Fibroblast of lung (primary cell): Measurements from ENCODE around the gene OCA2. TPM values are rescaled to one million over a fixed set of nuclear protein-coding genes. Genes with fewer than 3 reads are reported as not detected.
"Not testable (repeated sequence)": the region's sequence is repeated elsewhere in the genome, so short reads cannot be mapped to it uniquely, and the experiment has no call there.

Experiments used
- DNase-seq, 2 donors: peaks; one replicate each; pipeline versions ENCODE4 v3.0.0 to v3.0.0-alpha.2; 2010; ENCODE audit warnings: low read depth in 2 of 2
- H2AFZ ChIP-seq: 2 replicates; pipeline ENCODE4 v1.5.1; 2012; ENCODE audit warnings: low read length, control low read depth, inconsistent platforms
- H3K27ac ChIP-seq: 2 replicates; pipeline ENCODE4 v1.5.1; 2011; ENCODE audit warnings: low read length, control low read depth; ENCODE audit not compliant: insufficient read depth
- H3K27me3 ChIP-seq: 2 replicates; pipeline ENCODE4 v1.5.1; 2011; ENCODE audit warnings: mild to moderate bottlenecking, low read length; ENCODE audit not compliant: control insufficient read depth, insufficient read depth
- H3K36me3 ChIP-seq: 2 replicates; pipeline ENCODE4 v1.5.1; 2011; ENCODE audit warnings: low read length; ENCODE audit not compliant: control insufficient read depth, insufficient read depth
- H3K4me1 ChIP-seq: 2 replicates; pipeline ENCODE4 v1.5.1; 2011; ENCODE audit warnings: low read length; ENCODE audit not compliant: control insufficient read depth, insufficient read depth; ENCODE audit errors: extremely low read depth
- H3K4me2 ChIP-seq: 2 replicates; pipeline ENCODE4 v1.5.1; 2011; ENCODE audit warnings: low read length, control low read depth; ENCODE audit not compliant: insufficient read depth; ENCODE audit errors: extremely low read depth
- H3K4me3 ChIP-seq, 4 experiments: fragments of 200-600 bp in 1 of 4; sonication (generic) in 1 of 4; replicated peaks in 1 of 4; 2 replicates each; pipeline ENCODE4 v1.5.1; 2011 to 2016; ENCODE audit warnings: low read length in 4 of 4, low read depth in 3 of 4, mild to moderate bottlenecking in 3 of 4, control low read depth in 2 of 4, inconsistent platforms in 1 of 4, mixed read lengths in 1 of 4; ENCODE audit not compliant: insufficient read depth in 1 of 4; ENCODE audit errors: control extremely low read depth in 1 of 4
- H3K79me2 ChIP-seq: 2 replicates; pipeline ENCODE4 v1.5.1; 2012; ENCODE audit warnings: mild to moderate bottlenecking, low read length, inconsistent platforms; ENCODE audit not compliant: control insufficient read depth, insufficient read depth
- H3K9ac ChIP-seq: 2 replicates; pipeline ENCODE4 v1.5.1; 2011; ENCODE audit warnings: mild to moderate bottlenecking, low read length, control low read depth; ENCODE audit not compliant: insufficient read depth
- H3K9me3 ChIP-seq: 2 replicates; pipeline ENCODE4 v1.5.1; 2012; ENCODE audit warnings: low read depth, low read length; ENCODE audit not compliant: control insufficient read depth, insufficient read depth
- H4K20me1 ChIP-seq: 2 replicates; pipeline ENCODE4 v1.5.1; 2011; ENCODE audit warnings: low read length; ENCODE audit not compliant: control insufficient read depth, insufficient read depth; ENCODE audit errors: extremely low read depth
- CTCF ChIP-seq, 2 donors: IDR thresholded peaks in 1 of 2; conservative IDR thresholded peaks in 1 of 2; 1 replicate in 1 of 2; 2 replicates in 1 of 2; pipeline ENCODE4 v1.5.1; 2011 to 2012; ENCODE audit warnings: low read length in 2 of 2, control low read depth in 1 of 2, inconsistent platforms in 1 of 2, low read depth in 1 of 2, mild to moderate bottlenecking in 1 of 2
- EZH2 ChIP-seq: IDR thresholded peaks from 2 replicates; pipeline ENCODE4 v1.5.1; 2012; ENCODE audit warnings: low read length, control low read depth, mild to moderate bottlenecking; ENCODE audit errors: missing control alignments
- polyA minus RNA-seq: library from RNA; depleted of rRNA, polyadenylated mRNA; stranded (reverse); fragments of >200 nt; gene quantifications from 2 replicates; pipeline ENCODE4 v1.2.3, GENCODE V29; 2011; ENCODE audit warnings: low replicate concordance
- polyA plus RNA-seq, 2 donors: library from polyadenylated mRNA; depleted of rRNA in 1 of 2; stranded (reverse) in 1 of 2; unstranded in 1 of 2; fragments of >200 nt; gene quantifications; 2 replicates each; pipeline ENCODE4 v1.2.1, GENCODE V29; 2011 to 2012; ENCODE audit warnings: missing spikeins in 1 of 2
- total RNA-seq: library from RNA; depleted of rRNA; stranded (reverse); fragments of >200 nt; gene quantifications from 2 replicates; pipeline ENCODE4 v1.2.1, GENCODE V29; 2014

The OCA2 gene
- total RNA-seq (not detected in 2 replicates), polyA plus RNA-seq (not detected in 2 replicates), polyA minus RNA-seq (not detected in 2 replicates)
- polyA plus RNA-seq (2012), result not detected in 2 replicates

DNA sequence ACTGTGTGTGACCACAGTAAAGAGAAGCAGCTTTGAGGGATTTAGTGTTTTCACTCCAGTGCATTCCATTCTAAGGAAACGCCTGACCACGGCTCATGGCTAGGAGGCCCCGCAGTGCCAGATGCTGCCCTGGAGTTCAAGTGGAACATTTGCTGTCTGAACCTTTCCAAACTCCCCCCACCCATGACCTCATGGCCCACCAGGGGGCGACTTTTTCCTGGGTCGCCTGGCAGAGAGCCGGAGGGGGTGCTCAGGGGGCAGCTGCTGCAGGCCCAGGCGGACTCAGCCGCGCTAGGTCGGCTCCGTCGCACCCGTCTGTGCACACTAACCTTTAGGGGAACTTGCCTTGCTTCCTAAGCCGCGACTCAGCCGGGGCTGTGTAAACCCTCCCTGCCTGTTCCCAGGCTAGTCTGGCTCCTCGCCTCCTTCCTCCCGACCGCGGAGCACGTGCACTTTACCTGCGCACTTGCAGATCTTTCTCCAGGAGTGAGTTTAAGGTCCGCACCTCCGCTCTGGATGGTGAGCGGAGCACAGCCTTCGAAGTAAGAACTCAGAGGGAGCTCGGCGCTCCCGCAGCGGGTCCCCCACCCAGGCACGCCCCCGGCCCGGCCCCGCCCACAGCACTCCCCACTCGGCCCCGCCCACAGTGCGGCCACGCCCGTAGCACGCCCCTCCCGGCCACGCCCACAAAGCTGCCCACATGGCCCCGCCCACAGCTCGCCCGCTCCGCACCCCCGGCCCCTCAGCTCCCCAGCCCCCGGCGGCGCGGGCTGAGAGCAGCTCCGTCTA lies at the start of gene OCA2:
OCA2 (minus strand) TSS at position 550 of the 789 bp plus-strand sequence. CDS start 17,441 bp downstream, outside the sequence.
- H3K27me3 ChIP-seq, result peaks cover 34% of the 10 kb centered on the region
- H3K4me1 ChIP-seq, result peaks cover 6% of the 10 kb centered on the region
- H3K4me2 ChIP-seq, result peak within 1 kb of the TSS; percentile 35
- TF ChIP-seq CTCF (conservative IDR thresholded peaks at IDR 0.05 in 1 of 2, IDR thresholded peaks at IDR 0.05 in 1 of 2; ENCODE audit: low read depth in 1 of 2, low read length in 2 of 2) (peak; percentile 9 to 20), EZH2 (peak; percentile 68)
- peak within 1 kb of the TSS in 1 of 4 experiments; percentile 18 for H3K4me3 ChIP-seq
- no peaks in the 10 kb centered on the region for H3K79me2 ChIP-seq
- H3K9me3 ChIP-seq, result no peaks in the 10 kb centered on the region
- H4K20me1 ChIP-seq, result no peaks in the 10 kb centered on the region
- H2AFZ ChIP-seq, result peak within 1 kb of the TSS; percentile 7
- H3K36me3 ChIP-seq, result no peaks in the 10 kb centered on the region
- no peak within 1 kb of the TSS for H3K9ac ChIP-seq
- no peak within 1 kb of the TSS for H3K27ac ChIP-seq
- DNase-seq, result peak; percentile 40 to 50

GRCh38 chr15:28147801-28148200 lies 48.7 kb upstream of the OCA2 start:
- no peak overlapping the region for H3K4me2 ChIP-seq
- H3K4me3 ChIP-seq, result no peak overlapping the region
- no peak overlapping the region for H2AFZ ChIP-seq
- H3K79me2 ChIP-seq, result peaks cover 11% of the 10 kb centered on the region
- DNase-seq, result no peak
- TF ChIP-seq CTCF (conservative IDR thresholded peaks at IDR 0.05 in 1 of 2, IDR thresholded peaks at IDR 0.05 in 1 of 2; ENCODE audit: low read depth in 1 of 2, low read length in 2 of 2), result no peak
- no peak for TF ChIP-seq EZH2
- H3K27ac ChIP-seq, result no peak overlapping the region
- H3K4me1 ChIP-seq, result no peaks in the 10 kb centered on the region
- no peaks in the 10 kb centered on the region for H4K20me1 ChIP-seq
- no peak overlapping the region for H3K9ac ChIP-seq
- H3K27me3 ChIP-seq, result no peaks in the 10 kb centered on the region
- H3K9me3 ChIP-seq, result no peaks in the 10 kb centered on the region
- no peaks in the 10 kb centered on the region for H3K36me3 ChIP-seq

DNA sequence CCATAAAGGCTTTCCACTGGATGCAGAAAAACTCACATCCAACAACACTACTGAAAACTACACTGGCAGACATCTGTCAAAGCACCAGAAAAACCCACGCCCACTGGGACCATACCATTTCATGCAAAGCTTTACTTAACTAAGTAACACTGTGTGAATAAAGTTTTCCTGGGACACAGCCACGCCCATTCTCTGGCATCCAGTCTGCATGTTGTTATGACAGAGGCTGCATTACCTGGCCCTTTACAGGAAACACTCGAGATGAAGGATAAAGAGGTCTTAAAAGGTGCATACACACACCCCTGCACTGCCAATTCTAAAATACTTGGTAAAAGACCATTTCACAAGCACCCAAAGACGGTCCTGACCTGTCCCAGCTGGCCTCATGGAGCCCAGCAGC lies 46.3 kb upstream of the OCA2 start:
- H3K9ac ChIP-seq, H3K27ac ChIP-seq, H3K4me2 ChIP-seq, H2AFZ ChIP-seq, H4K20me1 ChIP-seq, H3K4me1 ChIP-seq, H3K36me3 ChIP-seq, H3K4me3 ChIP-seq, DNase-seq, H3K9me3 ChIP-seq, H3K27me3 ChIP-seq: not testable (repeated sequence)
- peaks cover 11% of the 10 kb centered on the region for H3K79me2 ChIP-seq
